GM12865 (cell line): ENCODE results near the gene CCDC169.
"Not testable (repeated sequence)": the region's sequence is repeated elsewhere in the genome, so short reads cannot be mapped to it uniquely, and the experiment has no call there.

Source experiments
- DNase-seq: peaks from one replicate; pipeline ENCODE4 v3.0.0; 2010; ENCODE audit warnings: low read depth
- H3K4me3 ChIP-seq: 2 replicates; pipeline ENCODE4 v1.5.1; 2011; ENCODE audit warnings: mild to moderate bottlenecking, low read depth, low read length, control low read depth
- CTCF ChIP-seq: IDR thresholded peaks from 2 replicates; pipeline ENCODE4 v1.5.1; 2011; ENCODE audit warnings: low read length, control low read depth, low read depth, inconsistent platforms; ENCODE audit not compliant: insufficient read depth; ENCODE audit errors: missing control alignments

CCDC169 gene

GRCh38 chr13:36310417-36311108, 12.9 kb upstream of the CCDC169 start:
- H3K4me3 ChIP-seq, result no peak overlapping the region
- no peak for TF ChIP-seq CTCF
- no peak for DNase-seq

GRCh38 chr13:36302289-36302688, 4.7 kb upstream of the CCDC169 start:
- DNase-seq, result no peak
- no peak overlapping the region for H3K4me3 ChIP-seq

GRCh38 chr13:36299469-36299868, 1.9 kb upstream of the CCDC169 start:
- not testable (repeated sequence) for DNase-seq, H3K4me3 ChIP-seq

More at GRCh38 chr13:36302289-36302688, 4.7 kb upstream of the CCDC169 start:
- no peak for TF ChIP-seq CTCF

- no peak overlapping the region for H3K4me3 ChIP-seq
- TF ChIP-seq CTCF, result no peak
- no peak for DNase-seq
These were observed 988 bp upstream of the CCDC169 start for GRCh38 chr13:36298535-36299068.

GRCh38 chr13:36294096-36294495, 3.5 kb downstream of the CCDC169 start:
- no peak overlapping the region for H3K4me3 ChIP-seq
- TF ChIP-seq CTCF, result no peak
- DNase-seq, result no peak

GRCh38 chr13:36293497-36293896, 4.1 kb downstream of the CCDC169 start:
- H3K4me3 ChIP-seq, result no peak overlapping the region
- DNase-seq, result no peak
- no peak for TF ChIP-seq CTCF

- no peak for DNase-seq
- TF ChIP-seq CTCF, result no peak
- no peak overlapping the region for H3K4me3 ChIP-seq
These were observed 8.7 kb downstream of the CCDC169 start for GRCh38 chr13:36288794-36289391.
